DMS114 treated with DMSO at 0.1 percent for 48 hours (cell line): ENCODE measurements around the gene ZNF337.
"Not testable (repeated sequence)": the region's sequence is repeated elsewhere in the genome, so short reads cannot be mapped to it uniquely, and the experiment has no call there.

Experiments used
- DNase-seq: peaks from one replicate; lab custom pipeline; 2025; ENCODE audit not compliant: unreplicated experiment; lab: John Stamatoyannopoulos, UW

ZNF337 gene

DNA sequence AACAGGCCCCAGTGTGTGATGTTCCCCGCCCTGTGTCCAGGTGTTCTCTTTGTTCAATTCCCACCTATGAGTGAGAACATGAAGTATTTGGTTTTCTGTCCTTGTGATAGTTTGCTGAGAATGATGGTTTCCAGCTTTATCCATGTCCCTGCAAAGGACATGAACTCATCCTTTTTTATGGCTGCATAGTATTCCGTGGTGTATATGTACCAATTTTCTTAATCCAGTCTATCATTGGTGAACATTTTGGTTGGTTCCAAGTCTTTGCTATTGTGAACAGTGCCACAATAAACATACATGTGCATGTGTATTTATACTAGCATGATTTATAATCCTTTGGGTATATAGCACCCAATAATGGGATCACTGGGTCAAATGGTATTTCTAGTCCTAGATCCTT lies 66.0 kb downstream of the ZNF337 start:
- DNase-seq, result not testable (repeated sequence)

DNA sequence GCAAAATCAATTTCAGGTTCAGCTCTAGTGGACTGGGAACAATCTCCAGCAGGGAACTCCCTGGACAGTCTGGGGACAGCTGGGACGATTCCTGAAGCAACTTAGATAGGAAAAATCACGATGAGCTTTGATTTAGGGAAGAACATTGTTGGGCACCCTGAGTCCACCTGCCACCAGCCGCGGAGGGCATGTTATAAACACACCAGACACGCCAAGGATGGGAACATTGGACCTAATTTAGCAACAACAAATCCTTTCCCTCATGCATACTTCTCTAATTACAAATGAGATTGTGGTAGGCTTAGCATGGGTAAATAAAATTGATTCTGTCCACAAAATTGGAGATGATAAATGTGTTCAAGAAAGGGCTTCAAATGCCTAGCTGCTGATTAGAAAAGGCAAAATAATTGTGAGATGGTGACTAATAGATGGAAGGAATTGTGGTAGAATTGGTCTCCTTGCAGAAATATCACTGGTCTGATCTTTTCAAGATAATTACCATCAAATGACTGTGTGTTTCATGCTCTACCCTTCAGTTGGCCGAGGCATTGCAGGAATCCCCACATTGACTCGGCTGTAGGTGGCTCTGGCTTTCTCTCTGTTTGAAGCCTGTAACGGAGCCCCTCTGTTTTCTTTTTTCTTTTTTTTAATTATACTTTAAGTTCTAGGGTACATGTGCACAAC lies 66.7 kb downstream of the ZNF337 start:
- DNase-seq, result no peak

DNA sequence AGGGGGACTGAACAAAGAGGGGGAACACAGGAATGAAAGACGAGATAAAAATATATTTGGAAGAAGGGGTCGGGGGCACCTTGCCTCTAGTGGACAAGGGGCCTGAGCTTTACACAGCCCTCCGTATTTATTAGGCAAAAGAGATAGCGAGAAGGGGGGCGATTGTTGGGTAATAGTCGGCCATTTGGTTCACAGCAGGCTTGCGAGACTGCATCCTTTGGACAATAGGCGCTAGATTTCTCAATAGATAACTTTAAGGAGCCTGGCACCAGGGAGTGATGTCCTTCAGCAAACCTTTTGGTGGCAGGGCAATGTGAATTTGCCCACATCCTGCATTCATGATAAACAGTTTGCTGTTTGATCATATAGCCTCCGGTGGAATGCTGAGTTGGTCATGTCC lies 69.9 kb downstream of the ZNF337 start:
- no peak for DNase-seq

DNA sequence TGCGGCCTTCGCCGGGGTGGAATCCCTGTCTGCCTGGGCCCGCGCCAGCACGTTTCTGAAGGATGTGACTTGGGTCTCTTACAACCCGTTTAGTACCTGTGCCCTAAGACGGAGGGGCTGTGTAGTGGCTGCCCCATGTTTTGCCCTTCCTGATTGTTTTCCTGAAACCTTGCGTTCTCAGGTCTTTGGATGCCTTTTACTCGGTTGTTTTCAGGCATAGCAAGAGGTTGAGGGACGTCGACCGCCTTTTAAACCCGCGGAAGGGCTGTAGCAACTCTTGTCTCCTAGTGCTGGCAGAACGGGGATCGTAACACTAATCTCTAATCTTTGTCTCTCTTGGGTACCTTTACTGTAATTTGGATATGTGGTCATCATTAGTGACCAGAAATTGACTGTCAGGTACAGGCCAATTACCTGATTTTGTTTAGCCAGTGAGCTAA lies 72.1 kb downstream of the ZNF337 start:
- no peak for DNase-seq
